Subcutaneous abdominal adipose tissue (tissue), 5 donors: Measurements from ENCODE around the gene ZNF486.
"Not testable (repeated sequence)": the region's sequence is repeated elsewhere in the genome, so short reads cannot be mapped to it uniquely, and the experiment has no call there.

Experiments used
- H3K27ac ChIP-seq: one replicate; pipeline ENCODE4 v1.7.0; 2013; ENCODE audit warnings: low read depth, mild to moderate bottlenecking, inconsistent platforms, low read length, moderate library complexity
- H3K27me3 ChIP-seq, 5 donors: one replicate each; pipeline ENCODE4 v1.7.0; 2013; ENCODE audit warnings: low read length in 5 of 5, inconsistent platforms in 1 of 5; ENCODE audit not compliant: control insufficient read depth in 5 of 5, insufficient read depth in 4 of 5
- H3K36me3 ChIP-seq, 5 donors: one replicate each; pipeline ENCODE4 v1.7.0; 2013; ENCODE audit warnings: low read length in 5 of 5; ENCODE audit not compliant: control insufficient read depth in 5 of 5, insufficient read depth in 5 of 5
- H3K4me1 ChIP-seq, 5 donors: one replicate each; pipeline ENCODE4 v1.7.0; 2013; ENCODE audit warnings: low read length in 5 of 5, mild to moderate bottlenecking in 3 of 5, moderate library complexity in 1 of 5; ENCODE audit not compliant: control insufficient read depth in 5 of 5, insufficient read depth in 5 of 5
- H3K4me3 ChIP-seq, 5 donors: one replicate each; pipeline ENCODE4 v1.7.0; 2013; ENCODE audit warnings: low read length in 5 of 5, low read depth in 1 of 5
- H3K9ac ChIP-seq, 5 donors: one replicate each; pipeline ENCODE4 v1.7.0; 2013; ENCODE audit warnings: low read length in 5 of 5, mild to moderate bottlenecking in 4 of 5, moderate library complexity in 3 of 5
- H3K9me3 ChIP-seq, 5 donors: one replicate each; pipeline ENCODE4 v1.7.0; 2013; ENCODE audit warnings: low read length in 5 of 5; ENCODE audit not compliant: control insufficient read depth in 5 of 5
- donor health status: healthy.
- donor health status: healthy.
- donor health status: healthy.
- donor health status: healthy.
- donor health status: healthy.

The ZNF486 gene

GRCh38 chr19:20167020-20167644, at the start of gene ZNF486:
TSS of gene ZNF486 (plus strand) at chr19:20167214. CDS start at chr19:20167331, 117 bp downstream.
- H3K27ac ChIP-seq: peak within 1 kb of the TSS; percentile 50
- no peaks in the 10 kb centered on the region for H3K9me3 ChIP-seq
- peak within 1 kb of the TSS; percentile 88 to 100 (median 97) for H3K4me3 ChIP-seq
- peak within 1 kb of the TSS; percentile 75 to 92 (median 83) for H3K9ac ChIP-seq
- no peaks in the 10 kb centered on the region for H3K27me3 ChIP-seq
- H3K36me3 ChIP-seq: peaks cover 0 to 9% (median 2%) of the 10 kb centered on the region in 5 donors
- peaks cover 0 to 16% (median 10%) of the 10 kb centered on the region in 5 donors for H3K4me1 ChIP-seq

GRCh38 chr19:20118064-20118839, 48.8 kb upstream of the ZNF486 start:
- Histone ChIP-seq H3K9me3 (peaks cover 44 to 87% (median 76%) of the 10 kb centered on the region in 5 donors), H3K4me3 (peak overlapping the region in 4 of 5 donors; percentile 12 to 57 (median 34))
- not testable (repeated sequence) for H3K27ac ChIP-seq, H3K4me1 ChIP-seq, H3K27me3 ChIP-seq, H3K36me3 ChIP-seq, H3K9ac ChIP-seq

- Histone ChIP-seq H3K27ac (no peak overlapping the region), H3K9ac (no peak overlapping the region), H3K9me3 (peaks cover 27 to 75% (median 64%) of the 10 kb centered on the region in 5 donors), H3K4me1 (no peaks in the 10 kb centered on the region), H3K27me3 (no peaks in the 10 kb centered on the region), H3K36me3 (peaks cover 0 to 9% (median 0%) of the 10 kb centered on the region in 5 donors), H3K4me3 (peak overlapping the region in 4 of 5 donors; percentile 26 to 56 (median 38))
Observed at GRCh38 chr19:20124879-20125278, 42.1 kb upstream of the ZNF486 start.

GRCh38 chr19:20132933-20133332, 34.1 kb upstream of the ZNF486 start:
- peaks cover 2 to 49% (median 28%) of the 10 kb centered on the region in 5 donors for H3K9me3 ChIP-seq
- not testable (repeated sequence) for H3K9ac ChIP-seq, H3K36me3 ChIP-seq, H3K27me3 ChIP-seq, H3K4me3 ChIP-seq, H3K4me1 ChIP-seq, H3K27ac ChIP-seq

- H3K4me1 ChIP-seq, H3K9ac ChIP-seq, H3K27me3 ChIP-seq, H3K36me3 ChIP-seq, H3K27ac ChIP-seq, H3K4me3 ChIP-seq: not testable (repeated sequence)
- H3K9me3 ChIP-seq: peaks cover 0 to 26% (median 13%) of the 10 kb centered on the region in 5 donors
Observed at GRCh38 chr19:20137714-20138113, 29.3 kb upstream of the ZNF486 start.

GRCh38 chr19:20151617-20152145, 15.3 kb upstream of the ZNF486 start:
- no peaks in the 10 kb centered on the region for H3K36me3 ChIP-seq
- no peaks in the 10 kb centered on the region for H3K27me3 ChIP-seq
- no peaks in the 10 kb centered on the region for H3K4me1 ChIP-seq
- H3K27ac ChIP-seq: no peak overlapping the region
- H3K4me3 ChIP-seq: no peak overlapping the region
- no peak overlapping the region for H3K9ac ChIP-seq
- H3K9me3 ChIP-seq: peaks cover 0 to 5% (median 4%) of the 10 kb centered on the region in 5 donors

GRCh38 chr19:20152506-20152905, 14.5 kb upstream of the ZNF486 start:
- not testable (repeated sequence) for H3K27me3 ChIP-seq, H3K27ac ChIP-seq, H3K9ac ChIP-seq, H3K9me3 ChIP-seq, H3K4me3 ChIP-seq, H3K36me3 ChIP-seq, H3K4me1 ChIP-seq

- H3K27ac ChIP-seq: no peak overlapping the region
- peaks cover 0 to 5% (median 4%) of the 10 kb centered on the region in 5 donors for H3K9me3 ChIP-seq
- no peak overlapping the region for H3K4me3 ChIP-seq
- H3K36me3 ChIP-seq: no peaks in the 10 kb centered on the region
- H3K4me1 ChIP-seq: no peaks in the 10 kb centered on the region
- no peaks in the 10 kb centered on the region for H3K27me3 ChIP-seq
- no peak overlapping the region for H3K9ac ChIP-seq
Observed at GRCh38 chr19:20153281-20153680, 13.7 kb upstream of the ZNF486 start.

- no peak overlapping the region for H3K27ac ChIP-seq
- H3K4me1 ChIP-seq: no peaks in the 10 kb centered on the region
- H3K36me3 ChIP-seq: no peaks in the 10 kb centered on the region
- H3K9me3 ChIP-seq: peaks cover 0 to 5% (median 4%) of the 10 kb centered on the region in 5 donors
- no peak overlapping the region for H3K9ac ChIP-seq
- no peaks in the 10 kb centered on the region for H3K27me3 ChIP-seq
- no peak overlapping the region for H3K4me3 ChIP-seq
Observed at GRCh38 chr19:20154636-20155035, 12.4 kb upstream of the ZNF486 start.

- H3K4me1 ChIP-seq: peaks cover 0 to 13% (median 8%) of the 10 kb centered on the region in 5 donors
Observed at GRCh38 chr19:20162821-20163220, 4.2 kb upstream of the ZNF486 start.

More at GRCh38 chr19:20162821-20163220, 4.2 kb upstream of the ZNF486 start:
- H3K4me3 ChIP-seq: no peak overlapping the region
- H3K9me3 ChIP-seq: no peaks in the 10 kb centered on the region
- H3K36me3 ChIP-seq: no peaks in the 10 kb centered on the region
- no peaks in the 10 kb centered on the region for H3K27me3 ChIP-seq
- no peak overlapping the region for H3K27ac ChIP-seq
- H3K9ac ChIP-seq: no peak overlapping the region
